Breast epithelium (tissue), 4 donors: ENCODE data around the gene C12orf57. TPM values are rescaled to one million over a fixed set of nuclear protein-coding genes. Genes with fewer than 3 reads are reported as not detected.

Source experiments
- DNase-seq, 2 donors: peaks; one replicate each; pipeline ENCODE4 v3.0.0-alpha.2; 2019; ENCODE audit warnings: low spot score in 2 of 2
- H3K27ac ChIP-seq, 2 donors: fragments of 200-600 bp; sonication (generic) in 1 of 2; one replicate each; pipeline ENCODE4 v1.5.1; 2016 to 2019; ENCODE audit warnings: mild to moderate bottlenecking in 1 of 2
- H3K27me3 ChIP-seq, 2 donors: fragments of 200-600 bp; sonication (generic) in 1 of 2; one replicate each; pipeline versions ENCODE4 v1.5.1 to v1.6.0; 2017 to 2019; ENCODE audit warnings: control low read depth in 1 of 2, mild to moderate bottlenecking in 1 of 2
- H3K36me3 ChIP-seq: fragments of 200-600 bp; one replicate; pipeline ENCODE4 v1.5.1; 2019
- H3K4me1 ChIP-seq, 2 donors: fragments of 200-600 bp; sonication (generic); one replicate each; pipeline ENCODE4 v1.5.1; 2016 to 2019; ENCODE audit warnings: control low read depth in 1 of 2
- H3K4me3 ChIP-seq, 3 donors: fragments of 200-600 bp; sonication (generic); 1 replicate in 2 of 3; 2 replicates in 1 of 3; pipeline ENCODE4 v1.5.1; 2016 to 2019; ENCODE audit warnings: mild to moderate bottlenecking in 3 of 3, moderate library complexity in 2 of 3
- H3K9me3 ChIP-seq, 2 donors: fragments of 200-600 bp; sonication (generic) in 1 of 2; one replicate each; pipeline ENCODE4 v1.5.1; 2016 to 2019; ENCODE audit warnings: control low read depth in 1 of 2
- CTCF ChIP-seq, 3 donors: fragments of 450-650 bp; IDR thresholded peaks; one replicate each; pipeline ENCODE4 v1.5.1; 2016 to 2017; ENCODE audit warnings: antibody characterized with exemption in 3 of 3, mild to moderate bottlenecking in 3 of 3, moderate library complexity in 3 of 3
- POLR2A ChIP-seq: fragments of 450-650 bp; IDR thresholded peaks from one replicate; pipeline ENCODE4 v1.6.1; 2016; ENCODE audit warnings: antibody characterized with exemption, mild to moderate bottlenecking, moderate library complexity
- POLR2AphosphoS5 ChIP-seq, 3 donors: sonication (generic); formaldehyde crosslinking; IDR thresholded peaks; one replicate each; pipeline ENCODE4 v1.6.1; 2017; ENCODE audit warnings: antibody characterized with exemption in 3 of 3
- intact Hi-C: fragments of 100-400 bp; cut with DNase I; formaldehyde crosslinking; loops from one replicate; pipeline ENCODE4 v1.15.1; 2023; ENCODE audit warnings: low total_unique reads
- total RNA-seq, 3 donors: library from RNA; depleted of rRNA; stranded (reverse); fragments of >200 nt; gene quantifications; one replicate each; pipeline ENCODE4 v1.1.0, GENCODE V29; 2016

Gene C12orf57
- total RNA-seq, 3 donors from 2014 or later, result 515 to 824 (median 547) TPM

DNA sequence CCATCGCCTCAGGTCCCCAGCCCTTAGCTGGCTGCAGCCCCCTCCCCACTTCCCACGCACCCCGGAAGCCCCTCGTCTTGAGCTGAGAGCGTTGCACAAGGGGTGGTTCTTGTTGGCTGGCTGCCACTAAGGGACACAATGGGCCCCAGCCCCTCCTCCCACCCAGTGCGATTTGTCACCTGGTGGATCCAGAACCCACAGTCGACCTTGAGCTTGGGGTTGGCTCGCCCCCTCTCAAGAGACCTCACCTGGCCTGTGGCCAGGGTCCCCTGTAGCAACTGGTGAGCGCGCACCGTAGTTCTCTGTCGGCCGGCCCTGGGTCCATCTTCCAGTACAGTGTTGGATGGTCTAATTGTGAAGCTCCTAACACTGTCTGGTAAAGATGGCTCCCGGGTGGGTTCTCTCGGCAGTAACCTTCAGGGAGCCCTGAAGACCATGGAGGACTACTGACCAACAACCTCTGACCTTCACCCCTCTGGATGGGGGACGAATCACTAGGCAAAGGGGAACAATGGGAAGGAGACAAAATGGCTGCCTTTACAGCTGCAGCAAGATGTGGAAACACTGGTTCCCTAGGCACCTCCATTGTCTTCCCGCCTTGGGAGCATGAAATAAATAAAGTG is 20.1 kb downstream of the C12orf57 start:
- Histone ChIP-seq H3K4me3 (peak overlapping the region in 2 of 3 donors; percentile 76 to 78), H3K27me3 (no peaks in the 10 kb centered on the region), H3K36me3 (peaks cover 8% of the 10 kb centered on the region), H3K9me3 (no peaks in the 10 kb centered on the region), H3K27ac (peak overlapping the region; percentile 98 to 99), H3K4me1 (peaks cover 8 to 35% of the 10 kb centered on the region in 2 donors)
- intact Hi-C loops, result loop anchor here (10.0 kb wide), 1 partner anchor 99 kb away; the partner anchor contains the start of gene TPI1
- DNase-seq, result no peak
- TF ChIP-seq POLR2AphosphoS5 (IDR thresholded peaks at IDR 0.05) (no peak), POLR2A (no peak)

GRCh38 chr12:6964605-6965025 is 20.8 kb downstream of the C12orf57 start:
- H3K4me1 ChIP-seq, result peaks cover 12 to 42% of the 10 kb centered on the region in 2 donors
- H3K27me3 ChIP-seq, result no peaks in the 10 kb centered on the region
- H3K4me3 ChIP-seq, result peak overlapping the region in 2 of 3 donors; percentile 76 to 78
- H3K9me3 ChIP-seq, result no peaks in the 10 kb centered on the region
- no peak for DNase-seq
- H3K36me3 ChIP-seq, result peaks cover 8% of the 10 kb centered on the region
- intact Hi-C loops, result loop anchor here (10.0 kb wide), 1 partner anchor 100 kb away; the partner anchor contains the start of gene TPI1
- no peak for TF ChIP-seq POLR2AphosphoS5 (IDR thresholded peaks at IDR 0.05)
- TF ChIP-seq CTCF (IDR thresholded peaks at IDR 0.05), result no peak
- no peak for TF ChIP-seq POLR2A
- peak overlapping the region; percentile 98 to 99 for H3K27ac ChIP-seq

- peak overlapping the region in 2 of 3 donors; percentile 76 to 78 for H3K4me3 ChIP-seq
- H3K4me1 ChIP-seq, result peaks cover 12 to 42% of the 10 kb centered on the region in 2 donors
- H3K27ac ChIP-seq, result peak overlapping the region; percentile 98 to 99
- no peaks in the 10 kb centered on the region for H3K9me3 ChIP-seq
- no peaks in the 10 kb centered on the region for H3K27me3 ChIP-seq
- peak; percentile 86 to 90 for DNase-seq
- TF ChIP-seq POLR2A, result no peak
- peak in 2 of 3 donors; percentile 47 to 71 for TF ChIP-seq POLR2AphosphoS5 (IDR thresholded peaks at IDR 0.05)
- peak; percentile 82 to 95 (median 90) for TF ChIP-seq CTCF (IDR thresholded peaks at IDR 0.05)
- intact Hi-C loops, result loop anchor here (10.0 kb wide), 1 partner anchor 100 kb away; the partner anchor contains the start of gene TPI1
- peaks cover 8% of the 10 kb centered on the region for H3K36me3 ChIP-seq
Observed at GRCh38 chr12:6965026-6965661, 21.3 kb downstream of the C12orf57 start.

- Histone ChIP-seq H3K36me3 (peaks cover 8% of the 10 kb centered on the region), H3K9me3 (no peaks in the 10 kb centered on the region), H3K4me3 (no peak overlapping the region), H3K27ac (peak overlapping the region; percentile 98 to 99), H3K4me1 (peaks cover 12 to 42% of the 10 kb centered on the region in 2 donors), H3K27me3 (no peaks in the 10 kb centered on the region)
- no peak for DNase-seq
- TF ChIP-seq CTCF (IDR thresholded peaks at IDR 0.05), result no peak
- no peak for TF ChIP-seq POLR2AphosphoS5 (IDR thresholded peaks at IDR 0.05)
- no peak for TF ChIP-seq POLR2A
- intact Hi-C loops, result loop anchor here (10.0 kb wide), 1 partner anchor 101 kb away; the partner anchor contains the start of gene TPI1
Observed at GRCh38 chr12:6965714-6966113, 21.9 kb downstream of the C12orf57 start.

- peaks cover 12 to 42% of the 10 kb centered on the region in 2 donors for H3K4me1 ChIP-seq
- TF ChIP-seq POLR2A, result no peak
- TF ChIP-seq CTCF (IDR thresholded peaks at IDR 0.05), result no peak
- no peak for TF ChIP-seq POLR2AphosphoS5 (IDR thresholded peaks at IDR 0.05)
- no peak for DNase-seq
Observed at GRCh38 chr12:6966351-6966750, 22.5 kb downstream of the C12orf57 start.

More at GRCh38 chr12:6966351-6966750, 22.5 kb downstream of the C12orf57 start:
- H3K36me3 ChIP-seq, result peaks cover 8% of the 10 kb centered on the region
- H3K27ac ChIP-seq, result peak overlapping the region in 1 of 2 donors; percentile 99
- intact Hi-C loops, result loop anchor here (10.0 kb wide), 1 partner anchor 102 kb away; the partner anchor contains the start of gene TPI1
- no peak overlapping the region for H3K4me3 ChIP-seq
- H3K27me3 ChIP-seq, result no peaks in the 10 kb centered on the region
- H3K9me3 ChIP-seq, result no peaks in the 10 kb centered on the region
